Cardiac septum (tissue), 1 donor: ENCODE measurements around the gene NPL. TPM values are rescaled to one million over a fixed set of nuclear protein-coding genes. Genes with fewer than 3 reads are reported as not detected.

Source experiments
- DNase-seq: peaks from one replicate; pipeline ENCODE4 v3.0.0-alpha.2; 2020; ENCODE audit warnings: low spot score
- intact Hi-C: fragments of 100-400 bp; cut with DNase I; formaldehyde crosslinking; loops from one replicate; pipeline ENCODE4 v1.14.0; 2022
- total RNA-seq: library from RNA; stranded (reverse); fragmentation: NEBNext Ultra II Directional; extraction: Animal tissue kit (Norgen Biotek cat#: 25700); gene quantifications from one replicate; pipeline ENCODE4 v1.2.1, GENCODE V29; 2021
- donor health status: DM: no; HTN: no; CAD: no.

Gene NPL
- total RNA-seq, 1 donor from 2014 or later, result 6.1 TPM

GRCh38 chr1:182806015-182806678, 16.6 kb downstream of the NPL start:
- intact Hi-C loops, result no loop called here
- no peak for DNase-seq

DNA sequence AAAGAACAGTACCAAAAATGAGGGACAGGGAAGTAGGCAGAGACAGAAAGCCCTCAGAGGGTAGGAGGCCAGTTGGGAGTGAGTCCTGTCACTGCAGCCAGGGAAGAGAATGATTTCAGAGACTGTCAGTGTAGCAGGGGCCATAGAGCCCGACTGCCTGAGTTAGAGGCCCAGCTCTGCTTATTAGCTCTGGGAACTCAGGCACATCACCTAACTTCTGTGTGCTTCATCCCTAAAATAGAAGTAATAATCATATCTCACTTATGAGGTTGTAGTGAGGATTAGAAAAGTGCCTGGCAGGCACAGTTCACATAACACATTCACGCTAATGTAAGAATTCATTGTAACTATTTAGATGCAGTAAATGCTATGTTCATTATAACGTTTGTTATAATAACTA, 18.3 kb downstream of the NPL start:
- no peak for DNase-seq
- intact Hi-C loops, result no loop called here

DNA sequence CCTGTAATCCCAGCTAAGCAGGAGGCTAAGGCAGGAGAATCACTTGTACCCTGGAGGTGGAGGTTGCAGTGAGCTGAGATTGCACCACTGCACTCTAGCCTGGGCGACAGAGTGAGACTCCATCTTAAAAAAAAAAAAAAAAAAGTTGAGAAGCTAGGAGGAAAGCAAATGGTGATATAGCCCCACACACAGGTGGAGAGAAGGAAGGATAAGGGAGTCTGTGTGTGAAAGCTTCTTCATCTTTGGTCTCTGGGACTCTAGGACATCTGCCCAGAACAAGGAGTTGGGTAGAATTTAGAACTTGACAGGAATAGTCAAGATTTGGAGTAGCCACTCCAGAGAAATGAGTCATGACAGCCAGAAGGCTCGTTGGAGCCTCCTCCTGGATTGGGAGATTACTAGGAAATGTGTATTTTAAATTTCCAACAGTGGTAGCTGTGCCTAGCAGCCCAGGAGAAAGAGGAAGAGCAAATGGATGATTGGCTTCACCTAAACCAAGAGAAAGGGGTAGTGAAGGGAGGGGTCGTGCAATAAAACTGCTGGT, 19.9 kb downstream of the NPL start:
- intact Hi-C loops, result no loop called here
- DNase-seq, result no peak

DNA sequence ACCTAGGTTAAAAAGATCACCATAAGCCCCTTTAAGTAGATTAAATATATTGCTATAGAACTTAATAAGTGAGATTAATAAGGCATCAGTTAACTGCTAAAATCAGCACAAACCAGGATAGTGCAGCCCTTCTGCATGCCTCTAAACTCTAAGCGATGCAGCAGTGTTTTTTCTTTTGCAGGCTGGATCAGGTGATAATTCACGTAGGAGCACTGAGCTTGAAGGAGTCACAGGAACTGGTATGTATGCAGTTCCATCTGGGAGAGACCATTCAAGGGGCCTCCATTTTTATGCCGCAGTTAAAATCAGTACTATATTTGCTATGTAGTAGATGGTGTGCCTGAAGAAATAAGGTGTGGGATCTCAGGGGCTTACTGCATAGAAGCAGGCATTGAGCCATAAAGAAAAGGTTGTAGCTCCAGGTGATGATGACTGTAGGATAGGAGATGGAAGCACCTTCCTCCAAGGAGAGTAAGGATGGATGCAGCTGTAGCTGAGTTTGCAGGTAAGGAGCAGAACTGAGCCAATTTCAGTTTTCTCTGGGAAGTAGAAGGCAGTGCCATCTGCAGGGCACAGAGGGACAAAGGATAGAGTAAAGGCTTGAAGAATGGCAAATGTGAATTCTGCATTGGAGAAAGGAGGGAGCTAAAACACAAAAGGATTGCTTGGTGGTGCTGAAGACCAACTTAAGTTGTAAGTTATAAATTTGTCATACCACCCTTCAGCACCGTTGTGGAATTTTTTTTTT, 22.6 kb downstream of the NPL start:
- no peak for DNase-seq
- intact Hi-C loops, result no loop called here

DNA sequence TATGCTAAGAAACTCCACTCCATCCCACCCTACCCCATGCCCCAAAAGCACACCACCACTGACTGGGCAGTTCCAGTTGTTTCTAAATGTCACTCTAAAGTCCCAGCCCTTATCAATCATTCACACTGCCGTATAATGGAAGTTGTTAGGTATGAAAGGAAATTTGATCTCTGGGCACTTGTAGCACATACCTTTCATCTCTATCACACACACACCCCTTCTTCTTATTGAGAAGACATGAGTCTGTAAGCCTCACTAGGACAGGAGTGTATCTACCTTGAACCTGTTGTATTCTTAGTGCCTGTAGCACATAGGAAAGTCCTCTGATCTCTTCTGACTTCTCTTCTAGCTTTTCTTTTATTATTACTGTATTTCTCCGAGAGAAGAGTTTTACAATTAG, 27.3 kb downstream of the NPL start:
- intact Hi-C loops, result no loop called here
- DNase-seq, result no peak

- intact Hi-C loops, result no loop called here
- no peak for DNase-seq
These were observed 28.2 kb downstream of the NPL start for GRCh38 chr1:182817802-182818201.

DNA sequence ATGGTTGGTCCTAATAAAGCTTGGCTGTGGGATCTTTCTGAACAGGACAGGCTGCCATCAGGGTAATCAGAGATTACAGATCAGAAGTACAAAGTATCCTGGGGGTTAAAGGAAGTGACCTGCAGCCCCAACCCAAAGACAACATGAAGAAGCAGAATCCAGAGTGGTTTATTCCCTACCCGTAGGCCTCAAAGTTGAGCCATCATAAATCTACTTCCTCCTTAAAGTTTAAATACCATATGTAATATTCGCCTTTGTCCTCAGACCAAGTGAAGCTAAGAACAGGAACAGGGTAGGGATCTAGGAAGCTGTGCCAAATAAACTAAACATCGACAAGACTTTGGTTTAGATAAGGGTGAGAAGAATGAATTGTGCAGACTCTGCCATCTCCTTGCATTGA, 33.6 kb downstream of the NPL start:
- intact Hi-C loops, result no loop called here
- DNase-seq, result no peak

- intact Hi-C loops, result no loop called here
- DNase-seq, result no peak
These were observed 37.3 kb downstream of the NPL start for GRCh38 chr1:182826892-182827291.

DNA sequence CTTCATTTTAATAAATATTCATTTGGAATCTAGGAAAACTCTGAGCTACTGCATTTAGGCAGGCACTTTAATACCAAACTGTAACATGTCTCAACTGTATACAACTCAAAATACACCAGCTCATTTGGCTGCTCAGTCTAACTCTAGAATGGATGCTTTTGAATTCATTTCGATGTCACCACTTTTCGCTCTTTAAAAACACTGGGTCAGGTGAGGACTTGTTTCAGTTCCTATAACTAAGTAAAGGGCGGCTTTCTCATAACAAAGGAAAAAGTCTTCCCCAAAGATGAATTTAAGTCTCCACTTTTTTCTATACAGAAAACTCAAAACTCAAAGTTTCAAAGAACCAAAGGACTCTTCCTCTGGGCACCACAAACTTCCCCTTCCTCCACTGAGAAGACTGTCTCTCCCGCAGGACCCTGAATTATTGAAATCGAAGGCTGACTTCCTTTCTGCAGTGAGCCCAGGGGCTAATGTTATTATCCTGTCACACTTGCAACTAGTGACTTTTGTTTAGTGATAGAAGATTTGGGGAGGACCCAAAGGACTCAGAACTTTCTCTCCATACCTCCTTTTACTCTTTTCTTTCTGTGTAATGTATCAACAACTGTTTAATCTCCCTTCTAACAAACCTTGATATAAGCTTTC, 39.8 kb downstream of the NPL start:
- no peak for DNase-seq
- intact Hi-C loops, result no loop called here

GRCh38 chr1:182833271-182833670, 43.7 kb downstream of the NPL start:
- DNase-seq, result no peak
- intact Hi-C loops, result no loop called here

DNA sequence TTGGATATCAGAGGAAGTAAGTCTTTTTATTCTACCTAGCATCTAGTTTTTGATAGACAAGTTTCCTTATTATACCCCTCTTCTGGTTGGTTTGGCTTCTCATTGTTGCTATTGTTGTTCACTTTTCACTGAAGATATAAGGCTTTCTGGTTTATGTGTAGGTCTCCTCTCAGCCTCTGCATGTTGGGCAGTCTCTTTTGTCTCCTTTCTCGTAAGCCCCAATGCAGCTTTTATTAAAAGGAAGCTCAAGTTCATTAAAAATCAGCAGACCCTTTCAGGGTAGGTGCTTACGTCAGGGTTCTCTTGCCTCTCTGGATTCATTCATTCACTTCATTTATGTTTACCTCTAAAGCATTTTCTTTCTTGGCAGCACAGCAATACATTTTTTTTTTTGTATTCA, 44.8 kb downstream of the NPL start:
- no peak for DNase-seq
- intact Hi-C loops, result no loop called here

- no peak for DNase-seq
- intact Hi-C loops, result loop anchor here (5.0 kb wide), 1 partner anchor 234 kb away; the partner anchor contains the start of gene RGS16
These were observed 46.2 kb downstream of the NPL start for GRCh38 chr1:182835806-182836205.

GRCh38 chr1:182839209-182840066, 49.9 kb downstream of the NPL start, which contains the start of gene DHX9:
Gene DHX9 (plus strand): TSS chr1:182839347. CDS start chr1:182842567, 3,220 bp downstream.
- intact Hi-C loops, result loop anchor here (5.0 kb wide), 1 partner anchor 237 kb away; the partner anchor contains the start of gene RGS16
- DNase-seq, result peak; percentile 96

DNA sequence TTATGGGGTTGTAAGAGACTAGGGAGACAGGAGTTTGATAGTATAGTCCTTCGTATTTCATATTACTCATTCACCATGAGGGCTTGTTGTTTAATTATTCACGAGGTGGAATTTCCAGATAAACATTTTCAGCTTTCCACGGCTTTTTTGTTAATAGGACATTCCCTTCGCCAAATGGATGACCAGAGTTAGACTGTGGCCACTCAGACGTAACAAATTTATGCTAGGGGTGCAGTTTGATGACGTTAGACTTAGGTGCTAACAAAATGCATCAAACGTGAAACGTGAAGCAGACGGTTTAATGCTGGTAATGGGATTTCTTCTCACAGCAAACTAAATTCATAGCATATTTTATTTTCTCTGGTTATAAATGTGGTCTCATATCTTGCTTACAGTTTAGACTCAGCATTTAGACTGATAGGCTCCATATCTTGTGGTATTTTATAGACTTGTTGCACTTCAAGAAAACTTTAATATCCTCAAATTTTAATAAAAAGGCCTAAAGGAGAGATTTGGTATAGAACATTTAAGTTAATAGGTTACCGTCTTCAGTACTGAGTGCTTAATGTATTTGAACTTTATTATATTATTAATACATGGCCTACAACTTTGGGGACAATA, 51.9 kb downstream of the NPL start:
- DNase-seq, result no peak
- intact Hi-C loops, result no loop called here

- DNase-seq, result no peak
- intact Hi-C loops, result no loop called here
These were observed 52.7 kb downstream of the NPL start for GRCh38 chr1:182842265-182842664.

DNA sequence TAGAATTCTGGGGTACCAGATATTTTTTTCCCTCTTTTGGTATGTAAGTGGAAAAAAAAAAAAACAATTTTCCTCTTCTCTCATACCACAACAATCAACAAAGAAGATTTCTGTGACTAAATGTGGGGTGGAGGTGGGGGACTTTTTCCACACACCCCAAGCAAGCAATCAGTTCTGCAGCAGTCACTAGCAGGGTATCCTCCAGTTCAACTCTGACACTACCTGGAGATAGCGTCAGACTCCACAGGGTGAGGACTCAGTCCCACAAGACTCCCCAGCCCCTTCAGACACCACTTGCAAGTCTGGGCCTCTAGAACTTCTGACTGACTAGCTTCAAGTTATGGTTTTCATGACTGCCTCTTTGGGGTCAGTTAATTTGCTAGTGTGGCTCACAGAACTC, 55.8 kb downstream of the NPL start:
- no peak for DNase-seq
- intact Hi-C loops, result no loop called here

GRCh38 chr1:182845894-182846293, 56.3 kb downstream of the NPL start:
- DNase-seq, result no peak
- intact Hi-C loops, result no loop called here

- intact Hi-C loops, result no loop called here
- no peak for DNase-seq
These were observed 57.5 kb downstream of the NPL start for GRCh38 chr1:182847105-182847504.

DNA sequence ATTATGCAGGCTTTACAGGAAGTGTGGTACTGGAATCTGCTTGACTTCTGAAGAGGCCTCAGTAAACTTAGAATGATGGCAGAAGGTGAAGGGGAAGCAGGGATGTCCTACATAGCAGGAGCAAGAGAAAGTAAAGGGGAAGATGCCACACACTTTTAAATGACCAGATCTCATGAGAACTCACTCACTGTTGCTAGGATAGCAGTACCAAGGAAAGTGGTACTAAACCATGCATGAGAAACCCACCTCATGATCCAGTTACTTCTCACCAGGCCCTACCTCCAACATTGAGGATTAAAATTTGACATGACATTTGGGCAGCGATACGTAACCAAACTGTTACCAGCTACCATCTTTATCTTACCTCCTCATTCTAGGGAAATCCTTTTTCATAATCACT, 59.2 kb downstream of the NPL start:
- intact Hi-C loops, result no loop called here
- DNase-seq, result no peak
